ENCODE results near the gene CENPF. TPM values are rescaled to one million over a fixed set of nuclear protein-coding genes. Genes with fewer than 3 reads are reported as not detected.

Gene CENPF
- total and polyA plus RNA-seq, 9 of the 15 experiments (the other 6 are each of a cell fraction or from before 2014, with no cell fraction given), result 50.6 to 180 (median 98.3) TPM

DNA sequence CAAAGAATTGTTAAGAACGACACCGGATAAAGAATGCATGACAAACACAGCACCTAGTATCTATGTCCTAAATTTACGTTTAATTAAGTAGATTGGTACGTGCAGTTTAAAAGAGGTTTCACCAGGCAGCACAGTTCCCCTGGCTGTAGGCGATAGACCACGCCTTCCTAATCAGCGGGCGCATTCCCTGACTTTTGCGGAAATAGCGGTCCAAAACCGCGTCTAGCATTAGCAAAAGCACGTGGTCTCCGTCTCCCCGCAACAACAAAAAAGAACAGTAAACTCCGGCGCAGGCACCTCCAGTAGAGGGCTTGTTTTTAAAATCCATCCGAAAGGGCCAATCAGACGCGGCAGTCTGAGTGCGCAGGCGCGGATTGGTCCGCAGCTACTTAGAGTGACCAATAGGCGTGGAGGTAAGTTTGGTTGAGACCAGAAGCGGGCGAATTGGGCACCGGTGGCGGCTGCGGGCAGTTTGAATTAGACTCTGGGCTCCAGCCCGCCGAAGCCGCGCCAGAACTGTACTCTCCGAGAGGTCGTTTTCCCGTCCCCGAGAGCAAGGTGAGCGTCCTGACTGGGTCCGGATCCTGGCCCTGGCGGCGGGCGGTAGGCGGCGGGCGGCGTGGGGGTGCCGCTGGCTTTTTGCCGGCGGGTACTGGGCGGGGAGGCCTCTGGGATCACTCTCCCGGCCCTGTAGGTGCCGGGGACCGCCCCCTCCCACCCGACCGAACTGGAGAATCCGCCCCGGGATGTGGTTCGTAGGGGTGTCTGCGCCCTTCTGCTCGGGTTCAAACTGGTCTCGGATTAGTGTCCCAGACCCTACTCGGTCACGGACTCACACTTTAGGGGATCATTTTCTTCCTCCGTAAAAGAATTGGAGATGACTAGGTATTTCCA, at the start of gene CENPF (continued):
- TF ChIP-seq, protein P1, sequence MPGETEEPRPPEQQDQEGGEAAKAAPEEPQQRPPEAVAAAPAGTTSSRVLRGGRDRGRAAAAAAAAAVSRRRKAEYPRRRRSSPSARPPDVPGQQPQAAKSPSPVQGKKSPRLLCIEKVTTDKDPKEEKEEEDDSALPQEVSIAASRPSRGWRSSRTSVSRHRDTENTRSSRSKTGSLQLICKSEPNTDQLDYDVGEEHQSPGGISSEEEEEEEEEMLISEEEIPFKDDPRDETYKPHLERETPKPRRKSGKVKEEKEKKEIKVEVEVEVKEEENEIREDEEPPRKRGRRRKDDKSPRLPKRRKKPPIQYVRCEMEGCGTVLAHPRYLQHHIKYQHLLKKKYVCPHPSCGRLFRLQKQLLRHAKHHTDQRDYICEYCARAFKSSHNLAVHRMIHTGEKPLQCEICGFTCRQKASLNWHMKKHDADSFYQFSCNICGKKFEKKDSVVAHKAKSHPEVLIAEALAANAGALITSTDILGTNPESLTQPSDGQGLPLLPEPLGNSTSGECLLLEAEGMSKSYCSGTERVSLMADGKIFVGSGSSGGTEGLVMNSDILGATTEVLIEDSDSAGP (CRISPR knock-in tag; IDR thresholded peaks at IDR 0.05), result no peak
- TF ChIP-seq KHSRP (IDR thresholded peaks at IDR 0.05), result no peak
- 0 out of 2 replicates have a peak, but pooled peaks have one; percentile 61 for TF ChIP-seq PHF21A (IDR thresholded peaks at IDR 0.05; ENCODE audit: borderline replicate concordance, low read depth)
- no peak for TF ChIP-seq NFE2L1 (tag; IDR thresholded peaks at IDR 0.05; ENCODE audit: borderline replicate concordance, low read depth)
- peak; percentile 62; the same call in 1 of the 2 replicates for TF ChIP-seq HDAC2 (IDR thresholded peaks at IDR 0.05)
- peak in 1 of 2 experiments; percentile 95; a peak in 2 of 4 replicates for TF ChIP-seq HDAC1 (IDR thresholded peaks at IDR 0.05)
- TF ChIP-seq TFAM (CRISPR knock-in tag; conservative IDR thresholded peaks at IDR 0.05), result no peak
- TF ChIP-seq RBBP5 (IDR thresholded peaks at IDR 0.05; ENCODE audit: borderline replicate concordance, insufficient read depth, low read length, poor library complexity, severe bottlenecking), result peak; percentile 97
- TF ChIP-seq FOXJ3 (CRISPR knock-in tag; IDR thresholded peaks at IDR 0.05), result peak; percentile 90
- peak; percentile 100 for TF ChIP-seq FOXM1 (IDR thresholded peaks at IDR 0.05; ENCODE audit: low read depth)
- TF ChIP-seq FOXM1 (CRISPR knock-in tag; IDR thresholded peaks at IDR 0.05; ENCODE audit: low read depth), result peak; percentile 100
- TF ChIP-seq ZZZ3 (IDR thresholded peaks at IDR 0.05), result no peak
- TF ChIP-seq, protein P2, sequence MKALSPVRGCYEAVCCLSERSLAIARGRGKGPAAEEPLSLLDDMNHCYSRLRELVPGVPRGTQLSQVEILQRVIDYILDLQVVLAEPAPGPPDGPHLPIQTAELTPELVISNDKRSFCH (CRISPR knock-in tag; IDR thresholded peaks at IDR 0.05), result no peak
- TF ChIP-seq, protein P2 (tag; IDR thresholded peaks at IDR 0.05), result no peak
- no peak for TF ChIP-seq ZNF3 (CRISPR knock-in tag; IDR thresholded peaks at IDR 0.05)
- peak; percentile 90 to 92 for TF ChIP-seq NRF1 (conservative IDR thresholded peaks at IDR 0.05 in 1 of 2, IDR thresholded peaks at IDR 0.05 in 1 of 2)
- TF ChIP-seq, protein P3, sequence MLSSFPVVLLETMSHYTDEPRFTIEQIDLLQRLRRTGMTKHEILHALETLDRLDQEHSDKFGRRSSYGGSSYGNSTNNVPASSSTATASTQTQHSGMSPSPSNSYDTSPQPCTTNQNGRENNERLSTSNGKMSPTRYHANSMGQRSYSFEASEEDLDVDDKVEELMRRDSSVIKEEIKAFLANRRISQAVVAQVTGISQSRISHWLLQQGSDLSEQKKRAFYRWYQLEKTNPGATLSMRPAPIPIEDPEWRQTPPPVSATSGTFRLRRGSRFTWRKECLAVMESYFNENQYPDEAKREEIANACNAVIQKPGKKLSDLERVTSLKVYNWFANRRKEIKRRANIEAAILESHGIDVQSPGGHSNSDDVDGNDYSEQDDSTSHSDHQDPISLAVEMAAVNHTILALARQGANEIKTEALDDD (IDR thresholded peaks at IDR 0.05), result no peak
- 0 out of 2 replicates have a peak, but pooled peaks have one; percentile 56 for TF ChIP-seq ETV5 (CRISPR knock-in tag; IDR thresholded peaks at IDR 0.05; ENCODE audit: low read depth)
- peak; percentile 98 for TF ChIP-seq SAP30 (IDR thresholded peaks at IDR 0.05; ENCODE audit: borderline replicate concordance, insufficient read depth, low read depth, low read length, poor library complexity, severe bottlenecking)
- TF ChIP-seq, protein P4, sequence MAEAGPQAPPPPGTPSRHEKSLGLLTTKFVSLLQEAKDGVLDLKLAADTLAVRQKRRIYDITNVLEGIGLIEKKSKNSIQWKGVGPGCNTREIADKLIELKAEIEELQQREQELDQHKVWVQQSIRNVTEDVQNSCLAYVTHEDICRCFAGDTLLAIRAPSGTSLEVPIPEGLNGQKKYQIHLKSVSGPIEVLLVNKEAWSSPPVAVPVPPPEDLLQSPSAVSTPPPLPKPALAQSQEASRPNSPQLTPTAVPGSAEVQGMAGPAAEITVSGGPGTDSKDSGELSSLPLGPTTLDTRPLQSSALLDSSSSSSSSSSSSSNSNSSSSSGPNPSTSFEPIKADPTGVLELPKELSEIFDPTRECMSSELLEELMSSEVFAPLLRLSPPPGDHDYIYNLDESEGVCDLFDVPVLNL (CRISPR knock-in tag; IDR thresholded peaks at IDR 0.05; ENCODE audit: low read depth), result peak; percentile 93
- TF ChIP-seq ZBTB7A (IDR thresholded peaks at IDR 0.05; ENCODE audit: borderline replicate concordance, control insufficient read depth, low read depth, low read length), result no peak
- TF ChIP-seq HLTF (IDR thresholded peaks at IDR 0.05), result no peak
- TF ChIP-seq MCM7 (IDR thresholded peaks at IDR 0.05), result no peak
- no peak for TF ChIP-seq SMARCC2 (IDR thresholded peaks at IDR 0.05; ENCODE audit: low read depth)
- peak; percentile 100 for TF ChIP-seq FOXJ2 (tag; IDR thresholded peaks at IDR 0.05)
